HG03139 (cell line): ENCODE data around the gene PKHD1.

Source experiments
- ATAC-seq: cut with Tn5 transposase; IDR thresholded peaks from one replicate; pipeline ENCODE4 v1.9.1; 2021; ENCODE audit not compliant: unreplicated experiment

PKHD1 gene

GRCh38 chr6:52046456-52046855, 41.0 kb downstream of the PKHD1 start:
- ATAC-seq, result no peak

- ATAC-seq, result no peak
Measured at GRCh38 chr6:52045481-52045880, 41.9 kb downstream of the PKHD1 start.

DNA sequence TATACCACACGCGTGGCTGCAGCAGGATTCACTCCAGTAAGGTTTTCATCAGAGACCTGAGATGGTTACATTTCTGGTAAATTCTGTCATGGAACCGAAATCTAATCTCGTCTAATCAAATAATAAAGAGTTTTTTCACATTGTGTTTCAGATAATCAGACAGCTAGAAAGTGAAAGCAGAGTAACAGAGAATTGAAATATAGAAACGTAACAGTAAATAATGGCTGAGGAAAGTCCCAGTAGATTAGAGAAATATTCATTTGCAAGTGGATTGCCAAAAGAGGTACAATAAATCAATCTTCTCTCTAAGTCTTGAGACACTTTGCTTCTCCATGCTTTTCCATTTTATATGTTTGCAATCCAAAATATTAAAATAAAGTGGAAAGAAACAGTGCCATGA, 42.4 kb downstream of the PKHD1 start:
- ATAC-seq, result no peak

DNA sequence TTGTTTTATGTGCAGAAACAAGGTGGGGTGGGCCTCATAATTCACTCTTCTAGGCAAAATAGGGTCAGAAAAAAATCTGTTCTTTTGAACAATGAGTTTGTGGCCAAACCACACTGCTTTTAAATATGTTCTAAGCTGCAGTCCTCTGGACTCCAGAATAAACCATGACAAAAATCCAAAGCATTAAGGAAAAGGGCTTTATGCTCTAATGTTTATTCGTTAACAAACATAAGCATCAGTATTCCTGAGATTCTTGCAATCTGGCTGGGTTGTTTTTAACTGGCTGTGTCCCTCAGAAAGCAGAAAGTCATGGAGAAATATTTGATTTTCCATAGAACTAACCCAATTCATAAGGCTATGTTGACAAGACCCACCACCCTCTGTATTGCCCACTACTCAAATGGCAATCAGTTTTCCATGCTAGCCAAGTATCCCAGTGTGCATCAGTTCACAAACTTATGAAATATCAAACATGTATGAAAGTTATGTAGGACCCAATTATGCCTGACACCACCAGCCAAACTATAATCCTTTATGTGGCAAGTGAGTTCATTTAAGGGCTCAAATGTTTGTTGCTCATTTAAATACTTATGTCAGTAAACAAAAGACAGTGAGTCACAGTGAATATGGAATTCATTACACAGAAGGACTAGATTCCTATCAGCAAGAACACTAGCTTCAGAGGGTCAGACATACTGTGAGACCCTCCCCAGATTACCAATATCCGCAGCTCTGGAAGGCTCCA, 45.1 kb downstream of the PKHD1 start:
- ATAC-seq, result no peak

- ATAC-seq, result no peak
Measured at GRCh38 chr6:52041134-52041533, 46.3 kb downstream of the PKHD1 start.

- no peak for ATAC-seq
Measured at GRCh38 chr6:52027699-52028098, 59.7 kb downstream of the PKHD1 start.

DNA sequence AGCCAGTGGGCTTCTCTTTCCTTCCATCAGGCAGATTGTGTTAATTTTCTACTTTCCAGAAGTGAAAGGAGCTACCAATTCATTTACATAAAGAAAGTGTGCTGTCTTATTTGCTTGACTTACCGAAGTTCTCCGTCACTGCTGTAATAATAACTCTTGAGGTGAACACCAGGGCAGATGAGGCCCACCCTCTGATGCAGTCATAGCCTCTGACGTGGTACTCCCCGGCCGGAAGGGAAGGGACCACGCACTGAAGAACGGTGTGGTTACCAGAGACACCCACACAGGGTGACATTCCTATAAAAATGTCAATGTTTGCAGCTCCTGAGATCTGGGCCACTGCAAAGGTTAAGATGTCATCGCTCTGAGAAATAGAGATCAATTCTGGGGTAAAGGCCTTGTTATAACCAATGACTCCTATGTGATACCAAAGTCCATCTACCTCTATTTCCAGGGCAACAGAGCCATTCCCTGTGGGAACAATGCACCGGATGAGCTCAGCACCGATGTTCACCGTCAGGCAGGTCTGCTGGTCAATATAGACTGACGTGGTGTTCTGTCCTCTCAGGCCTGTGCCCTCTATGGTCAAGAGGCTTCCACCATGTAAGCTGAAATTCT, 62.9 kb downstream of the PKHD1 start:
- ATAC-seq, result no peak

DNA sequence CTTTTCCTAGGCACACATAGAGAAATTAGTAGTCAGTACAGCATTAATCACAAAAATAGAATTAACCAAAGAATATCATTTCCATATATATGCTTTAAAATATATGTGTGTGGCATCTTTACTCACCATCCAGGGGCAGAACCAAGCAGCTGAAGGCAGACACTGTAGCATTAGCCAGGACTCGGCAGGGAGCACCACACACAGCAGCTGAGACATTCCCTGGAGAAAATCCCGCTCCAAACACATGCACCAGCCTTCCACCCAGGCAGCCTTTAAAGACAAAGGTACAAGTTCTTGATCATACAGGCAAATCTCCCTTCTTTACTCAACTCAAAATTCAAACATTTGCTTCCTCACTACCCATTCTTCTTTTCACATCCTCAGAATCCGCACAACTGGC, 64.7 kb downstream of the PKHD1 start:
- no peak for ATAC-seq

GRCh38 chr6:52020945-52021570, 66.4 kb downstream of the PKHD1 start:
- no peak for ATAC-seq

- ATAC-seq, result no peak
Measured at GRCh38 chr6:52019881-52020280, 67.5 kb downstream of the PKHD1 start.

DNA sequence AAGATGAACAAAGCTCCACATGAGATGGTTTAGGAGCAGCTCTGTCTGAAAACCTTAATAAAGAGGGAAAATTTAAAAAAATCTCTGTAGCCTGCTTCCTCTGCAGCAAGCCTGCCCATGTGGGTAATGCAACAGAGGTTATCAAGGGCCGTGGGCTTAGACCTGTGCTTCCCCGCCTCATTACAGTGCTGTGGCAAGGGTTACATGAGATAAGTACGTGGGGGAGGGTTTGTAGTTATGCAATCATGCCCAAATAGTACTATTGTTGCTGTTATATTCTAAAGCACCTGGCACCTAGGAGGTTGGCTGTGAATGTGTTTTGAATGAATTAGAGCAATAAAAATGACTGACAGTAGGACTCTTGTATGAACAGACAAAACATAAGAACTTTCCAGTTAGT, 68.3 kb downstream of the PKHD1 start:
- no peak for ATAC-seq

DNA sequence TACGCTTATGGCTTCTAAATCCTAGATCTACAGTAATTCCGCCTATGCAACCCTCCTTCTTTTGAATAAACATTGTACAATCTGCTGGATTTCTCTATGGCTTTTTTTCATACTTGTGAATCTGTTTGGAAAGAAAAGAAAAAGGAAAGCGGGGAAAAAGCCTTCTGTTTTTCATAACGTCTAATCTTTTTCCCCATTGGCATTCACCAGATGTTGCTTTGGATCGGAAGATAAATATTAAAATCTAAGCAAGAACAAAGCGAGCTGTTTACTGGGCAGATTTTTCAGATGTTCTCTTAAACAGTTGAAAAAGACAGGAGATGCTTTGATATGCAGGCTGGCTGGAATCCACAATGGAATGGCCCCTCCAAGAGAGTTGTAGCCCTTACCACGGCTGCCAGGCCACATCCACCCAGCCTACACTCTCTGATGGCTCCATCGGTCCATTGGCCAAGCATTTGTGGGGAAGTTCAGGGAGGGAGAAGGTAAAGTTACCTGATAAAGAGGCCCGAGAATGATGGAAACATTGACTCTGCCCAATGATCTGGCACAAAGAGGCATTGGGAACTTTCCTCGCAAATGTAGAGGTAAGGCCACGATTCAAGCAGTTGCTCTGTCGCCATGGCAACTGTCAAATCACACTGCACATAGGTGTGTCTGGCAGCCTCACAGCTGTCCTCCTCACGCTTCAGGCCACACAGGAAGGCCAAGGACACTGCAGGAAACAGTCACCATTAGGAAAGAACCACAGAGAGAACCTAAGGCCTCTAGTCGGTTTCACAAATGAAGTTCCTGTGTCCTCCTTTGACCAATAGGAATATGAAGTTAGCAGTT, 70.3 kb downstream of the PKHD1 start:
- no peak for ATAC-seq

- ATAC-seq, result no peak
Measured at GRCh38 chr6:52015953-52016352, 71.5 kb downstream of the PKHD1 start.

- ATAC-seq, result no peak
Measured at GRCh38 chr6:52014391-52014790, 73.0 kb downstream of the PKHD1 start.

GRCh38 chr6:52013035-52013434, 74.4 kb downstream of the PKHD1 start:
- ATAC-seq, result no peak

- ATAC-seq, result no peak
Measured at GRCh38 chr6:52012582-52012981, 74.8 kb downstream of the PKHD1 start.

DNA sequence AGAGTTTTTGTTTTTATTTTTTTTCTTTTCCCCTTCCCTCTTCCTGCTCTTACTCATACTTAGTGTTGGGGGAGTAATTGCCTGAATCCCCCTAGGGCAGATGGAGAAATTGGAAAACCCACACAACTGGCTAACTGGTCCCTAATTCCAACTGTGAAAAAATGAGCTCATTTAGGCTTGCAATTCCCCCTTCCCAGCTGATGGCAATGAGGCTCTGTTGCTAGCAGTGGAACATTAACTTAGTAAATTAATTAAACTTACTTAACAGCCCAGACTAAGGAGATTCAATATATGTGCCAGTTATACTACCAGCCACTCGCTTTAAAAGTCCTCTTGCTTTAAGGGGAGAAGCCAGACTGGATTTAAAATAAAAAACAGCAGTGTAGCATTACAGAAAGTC, 76.6 kb downstream of the PKHD1 start:
- ATAC-seq, result no peak

DNA sequence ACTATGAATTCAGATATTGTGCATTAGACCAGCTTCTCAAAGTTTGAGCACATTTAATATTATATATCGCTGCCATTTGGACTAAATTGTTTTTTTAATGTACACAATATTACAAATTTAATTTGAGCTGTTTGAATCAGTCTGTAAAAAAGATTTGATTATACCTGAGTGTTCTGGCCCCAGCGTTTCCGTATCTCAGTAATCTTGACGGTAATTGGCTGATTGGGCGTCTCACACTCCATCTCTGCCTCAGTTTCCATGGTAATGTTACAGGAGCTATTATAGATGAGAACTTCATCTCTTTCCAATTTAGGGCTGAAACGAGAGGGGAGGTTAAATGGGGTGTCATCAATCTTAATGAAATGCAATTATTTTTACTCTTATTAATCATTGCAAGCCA, 77.3 kb downstream of the PKHD1 start:
- no peak for ATAC-seq

DNA sequence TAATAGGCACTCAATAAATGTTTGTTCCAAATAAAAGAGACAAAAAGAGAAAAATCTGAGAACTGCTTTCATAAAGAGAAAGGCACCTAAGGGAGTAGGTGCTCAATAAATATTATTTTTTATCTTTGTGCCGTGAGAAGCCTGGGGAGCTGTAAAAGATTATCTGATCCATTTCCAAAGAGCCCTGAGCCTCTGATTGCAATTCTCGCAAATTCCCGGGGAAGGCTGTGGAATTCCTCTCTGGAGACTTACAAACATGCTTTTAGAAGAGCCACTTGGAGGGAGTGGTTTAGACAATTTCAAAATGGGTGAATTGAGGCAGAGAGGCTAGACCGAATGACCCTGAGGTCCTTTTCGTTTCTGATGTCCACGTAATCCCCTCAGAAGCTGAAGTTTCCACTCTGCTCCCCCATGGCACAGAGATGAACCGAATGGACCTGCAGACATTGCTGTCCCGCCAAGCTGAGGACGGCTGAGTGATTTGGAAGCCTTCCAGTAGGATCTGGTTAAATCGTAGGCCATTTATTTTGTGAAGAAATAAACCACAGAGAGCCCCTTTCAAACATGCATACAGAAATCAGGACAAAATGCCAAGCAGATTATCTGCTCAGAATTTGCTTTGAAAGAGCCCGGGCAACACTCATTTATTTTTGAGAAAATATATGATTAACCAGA, 77.8 kb downstream of the PKHD1 start:
- no peak for ATAC-seq

DNA sequence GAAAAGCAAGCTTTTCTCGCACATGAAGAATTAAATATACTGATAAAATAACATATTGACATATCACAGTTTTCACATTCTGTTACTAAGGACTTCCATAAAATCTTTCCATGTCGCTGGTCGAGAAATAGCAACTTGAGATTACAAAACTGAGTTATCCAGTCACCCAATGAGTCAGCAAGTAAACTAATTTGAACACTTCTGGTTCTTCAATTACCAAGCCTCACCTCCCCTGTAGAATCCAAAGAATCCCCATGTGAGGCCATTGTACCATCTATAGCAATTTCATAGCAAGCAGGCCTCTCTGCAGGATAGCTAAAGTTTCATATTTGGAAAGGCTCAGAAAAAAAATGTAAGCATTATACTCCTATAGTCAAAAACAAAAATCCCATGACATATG, 87.3 kb downstream of the PKHD1 start:
- ATAC-seq, result no peak
